ENCODE data around the gene MYO9B.
"Not testable (repeated sequence)": the region's sequence is repeated elsewhere in the genome, so short reads cannot be mapped to it uniquely, and the experiment has no call there.

Gene MYO9B

DNA sequence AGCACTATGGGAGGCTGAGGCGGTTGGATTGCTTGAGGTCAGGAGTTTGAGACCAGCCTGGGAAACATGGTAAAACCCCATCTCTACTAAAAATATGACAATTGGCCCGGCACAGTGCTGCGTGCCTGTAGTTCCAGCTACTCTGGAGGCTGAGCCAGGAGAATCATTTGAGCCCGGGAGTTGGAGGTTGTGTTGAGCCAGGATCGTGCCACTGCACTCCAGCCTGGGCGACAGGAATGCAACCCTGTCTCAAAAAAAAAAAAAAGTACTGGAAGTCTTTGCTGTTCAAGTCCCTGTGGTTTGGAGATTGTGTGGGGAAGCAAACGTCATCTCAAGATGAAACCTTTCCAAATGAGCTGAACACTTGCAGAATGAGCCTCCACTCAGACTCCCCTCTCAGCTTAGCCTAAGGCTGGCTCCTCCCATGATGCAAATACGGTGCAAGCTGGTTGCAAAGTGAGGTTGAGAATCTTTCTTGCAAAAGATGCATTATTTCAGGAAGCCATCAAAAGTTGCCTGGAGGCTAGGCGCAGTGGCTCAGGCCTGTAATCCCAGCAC is 46.2 kb downstream of the MYO9B start:
- no peak for FAIRE-seq

DNA sequence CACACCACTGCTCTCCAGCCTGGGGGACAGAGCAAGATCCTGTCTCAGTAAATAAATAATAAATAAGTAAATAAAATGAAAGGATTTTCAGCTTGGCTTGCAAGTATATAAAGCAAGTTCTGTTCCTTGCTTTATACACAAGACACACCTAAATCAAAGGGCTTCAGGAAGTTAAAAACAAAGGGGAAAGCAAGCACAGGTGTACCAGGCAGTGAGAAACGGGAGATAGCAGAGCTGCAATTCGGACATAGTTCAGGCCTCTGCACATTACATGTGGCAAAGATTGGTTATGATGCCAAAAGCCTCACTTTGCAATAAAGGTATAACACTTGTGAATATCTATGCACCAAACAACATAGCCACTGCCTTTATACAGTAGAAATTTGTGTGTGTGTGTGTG is 47.5 kb downstream of the MYO9B start:
- no peak for FAIRE-seq

DNA sequence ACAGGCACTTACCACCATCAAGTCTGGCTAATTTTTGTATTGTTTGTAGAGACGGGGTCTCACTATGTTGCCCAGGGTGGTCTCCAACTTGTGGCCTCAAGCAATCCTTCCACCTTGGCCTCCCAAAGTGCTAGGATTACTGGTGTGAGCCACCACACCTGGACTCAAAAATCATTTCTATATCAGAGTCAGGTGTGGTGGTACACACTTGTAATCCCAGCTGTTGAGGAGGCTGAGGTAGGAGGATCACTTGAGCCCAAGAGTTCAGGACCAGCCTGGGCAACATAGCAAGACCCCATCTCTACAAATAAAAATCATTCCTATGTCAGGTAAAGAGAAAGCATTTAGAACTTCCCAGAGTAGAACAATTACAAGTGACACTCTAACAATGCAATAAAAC is 48.4 kb downstream of the MYO9B start:
- no peak for FAIRE-seq

- no peak for FAIRE-seq
These were observed 49.6 kb downstream of the MYO9B start for GRCh38 chr19:17125062-17125727.

DNA sequence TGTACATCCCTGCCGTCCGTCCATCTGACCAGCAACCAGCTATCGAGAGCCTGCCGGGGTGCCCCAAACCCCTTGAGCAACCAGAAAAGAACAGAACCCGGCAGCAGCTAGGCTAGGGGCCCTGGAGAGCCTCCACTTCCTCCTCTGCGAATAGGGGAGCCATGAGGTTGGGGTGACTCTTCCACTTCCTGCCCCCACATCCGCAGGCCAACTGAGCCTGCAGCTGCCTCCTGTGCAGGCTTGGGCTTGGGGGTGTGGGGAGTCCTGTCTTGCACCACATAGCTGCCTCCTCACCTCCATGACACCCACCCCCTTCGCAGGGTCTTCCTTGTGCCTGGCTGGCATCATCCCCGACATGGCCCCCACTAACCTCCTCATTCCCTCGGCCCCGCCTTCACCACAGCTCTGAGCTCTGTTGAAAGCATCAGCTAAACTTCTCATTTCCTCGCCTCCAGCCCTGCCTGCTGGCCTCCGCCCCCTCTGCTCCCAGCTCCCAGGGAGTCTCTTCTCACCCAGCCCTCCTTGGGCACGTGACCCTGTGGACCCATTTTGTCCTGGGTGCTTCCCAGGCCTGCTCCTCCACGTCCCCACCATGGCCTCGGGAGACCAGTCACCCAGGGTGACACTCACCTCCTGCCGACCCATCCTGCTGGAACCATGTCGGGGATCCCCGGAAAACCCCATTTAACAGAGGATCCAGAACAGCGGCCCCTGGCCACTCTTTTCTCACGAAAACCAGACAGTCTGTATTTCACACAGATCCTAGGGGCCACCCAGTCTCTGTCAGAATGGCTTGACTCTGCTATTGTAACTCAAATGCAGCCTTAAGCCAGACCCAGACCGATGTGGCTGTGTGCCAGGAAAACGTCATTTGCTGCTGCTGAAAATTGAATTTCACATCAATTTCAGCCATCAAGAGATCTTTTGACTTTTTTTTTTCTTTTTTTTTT is 50.4 kb downstream of the MYO9B start:
- no peak for FAIRE-seq

DNA sequence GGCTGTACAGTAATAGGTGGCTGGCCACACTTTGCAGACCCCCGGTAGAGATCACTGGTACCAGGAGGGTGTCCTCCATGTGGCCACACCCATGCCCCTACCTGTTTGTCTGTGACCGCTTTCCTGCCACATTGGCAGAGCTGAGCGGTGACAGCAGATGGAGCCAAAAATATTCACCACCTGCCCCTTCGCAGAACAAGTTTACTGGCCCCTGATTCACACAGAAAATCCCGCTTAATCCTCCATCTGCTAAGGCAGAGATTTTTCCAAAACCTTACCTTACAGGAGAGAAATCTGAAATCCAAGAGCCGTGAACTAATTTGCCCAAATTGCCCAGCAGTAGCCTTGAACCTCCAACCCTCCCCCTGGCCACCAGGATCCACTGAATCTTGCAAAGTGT is 52.1 kb downstream of the MYO9B start:
- FAIRE-seq = no peak

GRCh38 chr19:17128403-17128802 is 52.8 kb downstream of the MYO9B start:
- FAIRE-seq = no peak

DNA sequence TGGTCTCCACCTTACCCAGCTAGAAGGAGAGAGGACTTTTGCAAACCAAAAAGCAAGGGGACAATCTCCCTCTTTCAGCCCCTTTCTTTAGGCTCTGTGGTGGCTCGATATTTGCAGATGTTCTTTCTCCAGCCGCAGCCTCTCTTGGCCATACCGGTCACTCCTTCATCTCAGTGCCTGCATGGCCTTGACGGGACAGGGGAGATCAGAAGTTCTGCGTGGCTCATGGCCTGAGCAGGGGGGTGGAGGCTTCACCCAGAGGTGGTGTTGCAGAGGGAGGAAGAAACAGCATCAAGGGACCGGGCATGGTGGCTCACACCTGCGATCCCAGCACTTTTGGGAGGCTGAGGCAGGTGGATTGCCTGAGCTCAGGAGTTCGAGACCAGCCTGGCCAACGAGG is 53.2 kb downstream of the MYO9B start:
- FAIRE-seq = no peak

- no peak for FAIRE-seq
These were observed 53.8 kb downstream of the MYO9B start for GRCh38 chr19:17129377-17129776.

DNA sequence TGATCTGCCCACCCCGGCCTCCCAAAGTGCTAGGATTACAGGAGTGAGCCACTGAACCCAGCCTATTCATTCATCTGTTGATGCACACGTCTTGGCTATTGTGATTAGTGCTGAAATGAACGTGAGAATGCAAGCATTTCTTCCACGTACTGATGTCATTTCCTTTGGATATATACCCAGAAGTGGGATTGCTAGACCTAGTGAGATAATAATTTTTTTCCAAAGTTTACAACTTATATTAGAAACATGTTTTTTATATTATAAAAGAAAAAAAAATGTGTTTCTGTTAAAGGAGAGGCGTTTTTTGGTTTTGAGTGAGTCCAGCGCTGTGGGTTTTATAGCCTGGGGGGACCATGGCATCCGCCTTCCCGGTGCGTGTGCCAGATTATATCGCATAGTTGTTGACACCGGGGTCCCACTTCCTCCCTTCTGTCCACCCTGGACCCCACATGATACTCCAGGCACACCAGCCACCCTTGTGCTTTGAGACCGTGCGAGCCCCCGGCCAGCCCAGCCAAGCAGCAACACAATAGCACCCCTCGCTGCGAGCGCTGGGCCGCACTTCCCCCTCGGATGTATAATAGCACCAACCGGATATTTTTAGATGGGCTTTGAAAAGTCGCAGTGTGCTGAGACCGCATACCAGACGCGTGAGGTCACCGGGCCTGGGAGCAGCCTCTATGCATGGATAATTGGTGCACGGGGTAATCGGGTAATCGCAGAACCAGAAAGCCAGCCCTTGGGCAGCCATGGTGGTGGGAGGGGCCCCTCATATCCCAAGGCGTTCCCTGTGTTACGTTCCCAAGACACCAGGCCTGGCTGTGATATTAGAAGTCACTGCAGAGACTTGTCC is 59.6 kb downstream of the MYO9B start:
- peak; percentile 51 for FAIRE-seq

DNA sequence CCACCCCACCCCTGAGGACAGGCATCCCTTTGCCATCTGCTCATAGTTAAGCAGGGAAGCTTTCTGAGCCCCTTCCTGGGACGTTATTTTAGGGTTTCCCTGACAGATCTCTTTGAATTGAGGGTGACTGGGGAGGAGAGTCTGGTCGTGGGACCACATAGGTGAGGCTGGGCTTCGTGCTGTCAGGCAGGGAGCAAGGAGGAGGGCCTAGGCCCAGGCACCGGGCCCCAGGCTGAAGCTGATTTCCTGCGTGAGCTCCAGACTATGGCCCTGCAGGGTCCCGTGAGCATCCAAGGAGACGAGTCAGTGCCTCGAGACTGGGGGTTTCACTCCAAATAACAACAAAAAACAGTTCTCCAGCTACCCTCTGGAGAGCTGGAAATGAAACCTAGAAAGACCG is 60.4 kb downstream of the MYO9B start:
- no peak for FAIRE-seq

DNA sequence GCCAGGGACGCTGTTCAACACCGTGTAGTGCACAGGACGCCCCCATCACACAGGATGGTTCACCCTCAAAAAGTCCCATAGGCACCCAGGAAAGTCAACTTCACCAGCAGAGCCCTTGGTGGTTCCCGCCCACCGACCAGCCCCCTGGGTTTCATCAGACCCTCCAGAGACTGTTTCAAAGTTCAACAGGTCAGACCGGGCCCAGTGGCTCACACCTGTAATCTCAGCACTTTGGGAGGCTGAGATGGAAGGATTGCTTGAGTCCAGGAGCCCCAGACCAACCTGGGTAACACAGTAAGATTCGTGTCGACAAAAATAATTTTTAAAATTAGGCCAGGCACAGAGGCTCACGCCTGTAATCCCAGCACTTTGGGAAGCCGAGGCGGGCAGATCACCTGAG is 61.0 kb downstream of the MYO9B start:
- FAIRE-seq = no peak

- FAIRE-seq = no peak
These were observed 61.8 kb downstream of the MYO9B start for GRCh38 chr19:17137417-17137816.

- not testable (repeated sequence) for FAIRE-seq
These were observed 62.7 kb downstream of the MYO9B start for GRCh38 chr19:17138052-17138846.

DNA sequence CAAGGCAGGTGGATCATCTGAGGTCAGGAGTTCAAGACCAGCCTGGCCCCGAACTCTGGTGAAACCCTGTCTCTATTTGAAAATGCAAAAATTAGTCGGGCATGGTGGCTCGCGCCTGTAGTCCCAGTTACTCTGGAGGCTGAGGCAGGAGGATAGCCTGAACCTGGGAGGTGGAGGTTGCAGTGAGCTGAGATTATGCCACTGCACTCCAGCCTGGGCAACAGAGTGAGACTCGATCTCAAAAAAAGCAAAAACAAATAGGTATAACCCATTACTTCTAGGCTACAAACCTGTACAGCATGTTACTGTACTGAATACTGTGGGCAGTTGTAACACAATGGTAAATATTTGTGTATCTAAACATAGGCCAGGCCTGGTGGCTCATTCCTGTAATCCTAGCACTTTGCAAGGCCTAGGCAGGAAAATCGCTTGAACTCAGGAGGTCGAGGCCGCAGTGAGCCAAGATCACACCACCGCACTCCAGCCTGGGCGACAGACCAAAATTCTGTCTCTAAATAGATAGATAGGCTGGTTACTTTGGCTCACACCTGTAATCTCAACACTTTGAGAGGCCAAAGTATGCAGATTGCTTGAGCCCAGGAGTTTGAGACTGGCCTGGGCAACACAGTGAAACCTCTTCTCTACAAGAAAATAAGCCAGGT is 63.5 kb downstream of the MYO9B start:
- no peak for FAIRE-seq

GRCh38 chr19:17144771-17145170 is 69.2 kb downstream of the MYO9B start:
- FAIRE-seq = not testable (repeated sequence)

GRCh38 chr19:17145546-17146497 is 70.2 kb downstream of the MYO9B start:
- FAIRE-seq = no peak

GRCh38 chr19:17148130-17148529 is 72.6 kb downstream of the MYO9B start:
- FAIRE-seq = no peak

GRCh38 chr19:17149393-17150135 is 74.0 kb downstream of the MYO9B start:
- no peak for FAIRE-seq

Data from endometrium (tissue), 2 donors.